ENCODE data around the gene OR10R2. TPM values are rescaled to one million over a fixed set of nuclear protein-coding genes. Genes with fewer than 3 reads are reported as not detected.

Gene OR10R2
- total RNA-seq, 4 donors from 2014 or later, result not detected

DNA sequence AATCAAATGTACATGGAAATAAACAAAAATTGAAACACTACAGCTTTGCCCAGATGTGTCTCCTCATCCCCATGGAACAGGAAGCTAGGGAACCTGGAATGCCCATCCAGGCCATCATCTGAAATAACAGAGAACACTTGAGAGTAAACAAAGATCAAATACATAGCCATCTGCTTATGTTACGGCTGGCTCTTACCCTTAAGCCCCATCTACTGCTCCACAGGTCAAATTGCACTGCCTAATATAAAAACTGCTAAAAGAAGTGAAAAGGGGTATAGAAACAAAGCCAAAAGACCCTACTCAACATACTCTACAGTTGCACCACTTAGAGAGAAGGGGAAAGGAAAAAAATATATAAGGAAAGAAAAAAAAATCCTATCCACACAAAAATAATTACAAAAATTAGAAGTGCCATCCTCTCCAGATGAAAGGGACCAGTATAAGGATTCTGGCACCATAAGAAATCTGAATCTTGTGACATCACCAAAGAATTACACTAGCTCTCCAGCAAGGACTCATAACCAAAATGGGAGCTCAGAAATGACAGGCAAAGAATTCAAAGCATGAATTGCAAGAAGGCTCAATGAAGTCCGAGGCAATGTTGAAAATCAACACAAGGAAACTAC is 55.3 kb downstream of the OR10R2 start:
- H3K27ac ChIP-seq, result no peak overlapping the region
- no peak for TF ChIP-seq POLR2A (IDR thresholded peaks at IDR 0.05)
- TF ChIP-seq, protein P1, sequence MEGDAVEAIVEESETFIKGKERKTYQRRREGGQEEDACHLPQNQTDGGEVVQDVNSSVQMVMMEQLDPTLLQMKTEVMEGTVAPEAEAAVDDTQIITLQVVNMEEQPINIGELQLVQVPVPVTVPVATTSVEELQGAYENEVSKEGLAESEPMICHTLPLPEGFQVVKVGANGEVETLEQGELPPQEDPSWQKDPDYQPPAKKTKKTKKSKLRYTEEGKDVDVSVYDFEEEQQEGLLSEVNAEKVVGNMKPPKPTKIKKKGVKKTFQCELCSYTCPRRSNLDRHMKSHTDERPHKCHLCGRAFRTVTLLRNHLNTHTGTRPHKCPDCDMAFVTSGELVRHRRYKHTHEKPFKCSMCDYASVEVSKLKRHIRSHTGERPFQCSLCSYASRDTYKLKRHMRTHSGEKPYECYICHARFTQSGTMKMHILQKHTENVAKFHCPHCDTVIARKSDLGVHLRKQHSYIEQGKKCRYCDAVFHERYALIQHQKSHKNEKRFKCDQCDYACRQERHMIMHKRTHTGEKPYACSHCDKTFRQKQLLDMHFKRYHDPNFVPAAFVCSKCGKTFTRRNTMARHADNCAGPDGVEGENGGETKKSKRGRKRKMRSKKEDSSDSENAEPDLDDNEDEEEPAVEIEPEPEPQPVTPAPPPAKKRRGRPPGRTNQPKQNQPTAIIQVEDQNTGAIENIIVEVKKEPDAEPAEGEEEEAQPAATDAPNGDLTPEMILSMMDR (IDR thresholded peaks at IDR 0.05), result no peak
- no peak overlapping the region for H3K4me3 ChIP-seq (replicated peaks in 1 of 3)
- no peaks in the 10 kb centered on the region for H3K27me3 ChIP-seq
- H3K4me1 ChIP-seq, result no peaks in the 10 kb centered on the region
- no peaks in the 10 kb centered on the region for H3K36me3 ChIP-seq
- intact Hi-C loops (cut with DNase I), result no loop called here
- no peak for DNase-seq
- WGBS, 2 donors, result 73 to 79% methylated on average over 2 of the region's 2 CpGs
- no peaks in the 10 kb centered on the region for H3K9me3 ChIP-seq

Other genes with a start within 250 kb of the OR10R2 start
- not detected for gene CD1A, start 217.8 kb upstream of the OR10R2 start, total RNA-seq
- gene CD1C, start 182.3 kb upstream of the OR10R2 start, total RNA-seq, result not detected
- gene CD1B, start 140.7 kb upstream of the OR10R2 start, total RNA-seq, result under 1 TPM in 1 of 4 donors, not detected in 3; 0.22 TPM
- under 1 TPM in 1 of 4 donors, not detected in 3; 0.92 TPM for gene CD1E, start 118.3 kb upstream of the OR10R2 start, total RNA-seq
- gene OR10T2, start 72.8 kb upstream of the OR10R2 start, total RNA-seq, result not detected
- not detected for gene OR10K2, start 46.0 kb upstream of the OR10R2 start, total RNA-seq
- not detected for gene OR10K1, start 10.4 kb upstream of the OR10R2 start, total RNA-seq
- gene OR6Y1, start 82.2 kb downstream of the OR10R2 start, total RNA-seq, result not detected
- not detected for gene OR6P1, start 98.4 kb downstream of the OR10R2 start, total RNA-seq
- not detected for gene OR10X1, start 107.7 kb downstream of the OR10R2 start, total RNA-seq
- gene OR10Z1, start 133.0 kb downstream of the OR10R2 start, total RNA-seq, result not detected
- under 1 TPM in 2 of 4 donors, not detected in 2; 0.10 to 0.11 TPM for gene SPTA1, start 214.5 kb downstream of the OR10R2 start, total RNA-seq
- not detected for gene OR6K2, start 228.4 kb downstream of the OR10R2 start, total RNA-seq
- not detected for gene OR6K3, start 248.5 kb downstream of the OR10R2 start, total RNA-seq

Measured in thyroid gland (tissue), 4 donors.